GM12878 (cell line): ENCODE results near the gene S1PR1. TPM values are rescaled to one million over a fixed set of nuclear protein-coding genes. Genes with fewer than 3 reads are reported as not detected.

Experiments
- GATAD2B ChIP-seq: fragments of 450-650 bp; conservative IDR thresholded peaks from 2 replicates; pipeline ENCODE4 v1.6.1; 2017; ENCODE audit warnings: low read depth, mild to moderate bottlenecking, moderate library complexity
- HSF1 ChIP-seq: fragments of 150-350 bp; IDR thresholded peaks from 2 replicates; pipeline ENCODE4 v1.6.1; 2014; ENCODE audit warnings: mild to moderate bottlenecking, low read depth, low read length
- IKZF1 ChIP-seq: fragments of 450-650 bp; conservative IDR thresholded peaks from 2 replicates; pipeline ENCODE4 v1.6.1; 2017; ENCODE audit warnings: antibody characterized with exemption, mild to moderate bottlenecking
- JUNB ChIP-seq: IDR thresholded peaks from 2 replicates; pipeline ENCODE4 v1.6.1; 2016; ENCODE audit warnings: antibody characterized with exemption, mild to moderate bottlenecking
- KDM1A ChIP-seq: fragments of 200-600 bp; sonication (generic); IDR thresholded peaks from 2 replicates; pipeline ENCODE4 v1.6.1; 2016; ENCODE audit warnings: borderline replicate concordance
- LARP7 ChIP-seq: fragments of 450-650 bp; IDR thresholded peaks from 2 replicates; pipeline ENCODE4 v1.6.1; 2017; ENCODE audit warnings: mild to moderate bottlenecking
- MEF2A ChIP-seq: IDR thresholded peaks from 2 replicates; pipeline ENCODE4 v1.6.1; 2011; ENCODE audit warnings: low read depth, mild to moderate bottlenecking, low read length, moderate library complexity; ENCODE audit not compliant: insufficient read depth
- MXI1 ChIP-seq: fragments of 150-350 bp; IDR thresholded peaks from 2 replicates; pipeline ENCODE4 v1.6.1; 2011; ENCODE audit warnings: low read depth, mild to moderate bottlenecking, inconsistent platforms, low read length, improper control_type of control experiment
- RCOR1 ChIP-seq: conservative IDR thresholded peaks from 2 replicates; pipeline ENCODE4 v1.6.1; 2012; ENCODE audit warnings: low read depth, low read length, improper control_type of control experiment
- RELB ChIP-seq: fragments of 450-650 bp; IDR thresholded peaks from 2 replicates; pipeline ENCODE4 v1.6.1; 2017; ENCODE audit warnings: low read depth, mild to moderate bottlenecking, moderate library complexity
- SMAD5 ChIP-seq: IDR thresholded peaks from 2 replicates; pipeline ENCODE4 v1.6.1; 2016; ENCODE audit warnings: antibody characterized with exemption, low read depth
- ZBTB11 ChIP-seq: fragments of 450-650 bp; formaldehyde crosslinking; IDR thresholded peaks from 2 replicates; pipeline ENCODE4 v1.5.0; 2022; ENCODE audit warnings: mild to moderate bottlenecking, missing genetic modification characterization
- ZNF687 ChIP-seq: fragments of 450-650 bp; IDR thresholded peaks from 2 replicates; pipeline ENCODE4 v1.6.1; 2017; ENCODE audit warnings: mild to moderate bottlenecking, moderate library complexity
- polyA plus RNA-seq, 11 experiments: library from polyadenylated mRNA; depleted of rRNA in 4 of 11; unstranded in 6 of 11; stranded (reverse) in 5 of 11; fragments of >200 nt; fragmentation: Nextera tagmentation in 4 of 11; fragmentation: Illumina TruSeq in 1 of 11; extraction: Ambion mirVana in 4 of 11; extraction: Trizol in 1 of 11; gene quantifications; 1 replicate in 1 of 11; 2 replicates in 10 of 11; pipeline versions ENCODE4 v1.2.1 to v1.2.3, GENCODE V29; 2011 to 2016; ENCODE audit warnings: inconsistent platforms in 2 of 11, missing spikeins in 2 of 11, low read depth in 1 of 11
- total RNA-seq, 4 experiments: library from RNA; depleted of rRNA in 3 of 4; stranded (reverse); fragments of >200 nt in 3 of 4; fragmentation: Illumina TruSeq in 1 of 4; extraction: Trizol in 1 of 4; gene quantifications; 2 replicates each; pipeline versions ENCODE4 v1.2.1 to v1.2.3, GENCODE V29; 2013 to 2021

S1PR1 gene
- total and polyA plus RNA-seq, 10 of the 15 experiments (the other 5 are each of a cell fraction or from before 2014, with no cell fraction given) = 3.8 to 59.4 (median 30.7) TPM

GRCh38 chr1:101238681-101239094 lies 1.9 kb downstream of the S1PR1 start (continued):
- TF ChIP-seq RELB = 0 out of 2 replicates have a peak, but pooled peaks have one; percentile 38
- no peak for TF ChIP-seq ZBTB11
- TF ChIP-seq SMAD5 = peak; percentile 36; the same call in 1 of the 2 replicates
- no peak for TF ChIP-seq GATAD2B
- TF ChIP-seq JUNB = no peak
- TF ChIP-seq MXI1 = no peak
- no peak for TF ChIP-seq ZNF687
- TF ChIP-seq IKZF1 = peak; percentile 60
- TF ChIP-seq HSF1 = no peak
- TF ChIP-seq MEF2A = no peak
- no peak for TF ChIP-seq KDM1A
- no peak for TF ChIP-seq RCOR1
- no peak for TF ChIP-seq LARP7
- TF ChIP-seq, all 136 proteins: peak for 25
